ENCODE results near the gene SPON1.

DNA sequence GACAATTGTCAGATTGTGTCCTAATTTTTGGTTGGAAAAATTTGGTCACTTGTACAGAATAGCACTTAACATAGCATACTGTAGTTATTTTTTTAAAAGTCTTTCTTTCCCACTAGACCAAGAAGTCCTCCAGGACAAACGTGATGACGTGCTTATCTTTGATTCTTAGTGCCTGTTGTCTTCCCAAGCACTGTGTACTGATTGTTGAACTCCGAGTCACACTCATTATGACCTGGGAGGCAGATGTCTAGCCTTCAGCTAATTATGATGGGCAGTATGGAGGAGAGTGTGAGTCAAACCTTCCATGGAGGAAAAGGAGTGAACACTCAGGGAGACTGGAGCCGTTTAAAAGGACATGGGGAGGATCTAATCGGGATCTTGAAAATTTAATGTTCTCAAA is 119.8 kb downstream of the SPON1 start:
- TF ChIP-seq, protein P1, sequence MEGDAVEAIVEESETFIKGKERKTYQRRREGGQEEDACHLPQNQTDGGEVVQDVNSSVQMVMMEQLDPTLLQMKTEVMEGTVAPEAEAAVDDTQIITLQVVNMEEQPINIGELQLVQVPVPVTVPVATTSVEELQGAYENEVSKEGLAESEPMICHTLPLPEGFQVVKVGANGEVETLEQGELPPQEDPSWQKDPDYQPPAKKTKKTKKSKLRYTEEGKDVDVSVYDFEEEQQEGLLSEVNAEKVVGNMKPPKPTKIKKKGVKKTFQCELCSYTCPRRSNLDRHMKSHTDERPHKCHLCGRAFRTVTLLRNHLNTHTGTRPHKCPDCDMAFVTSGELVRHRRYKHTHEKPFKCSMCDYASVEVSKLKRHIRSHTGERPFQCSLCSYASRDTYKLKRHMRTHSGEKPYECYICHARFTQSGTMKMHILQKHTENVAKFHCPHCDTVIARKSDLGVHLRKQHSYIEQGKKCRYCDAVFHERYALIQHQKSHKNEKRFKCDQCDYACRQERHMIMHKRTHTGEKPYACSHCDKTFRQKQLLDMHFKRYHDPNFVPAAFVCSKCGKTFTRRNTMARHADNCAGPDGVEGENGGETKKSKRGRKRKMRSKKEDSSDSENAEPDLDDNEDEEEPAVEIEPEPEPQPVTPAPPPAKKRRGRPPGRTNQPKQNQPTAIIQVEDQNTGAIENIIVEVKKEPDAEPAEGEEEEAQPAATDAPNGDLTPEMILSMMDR (IDR thresholded peaks at IDR 0.05; ENCODE audit: insufficient read depth, low read length, poor library complexity, severe bottlenecking) = no peak
- TF ChIP-seq EZH2phosphoT487 (conservative IDR thresholded peaks at IDR 0.05; ENCODE audit: low read length) = no peak
